Measurements from ENCODE around the gene DGKA. TPM values are rescaled to one million over a fixed set of nuclear protein-coding genes. Genes with fewer than 3 reads are reported as not detected.
A peak's percentile ranks its signal among the peaks of the same experiment; 100 is the strongest.

The DGKA gene
- total and polyA plus RNA-seq, 8 donors: 15.5 to 53.9 (median 23.4) TPM

DNA sequence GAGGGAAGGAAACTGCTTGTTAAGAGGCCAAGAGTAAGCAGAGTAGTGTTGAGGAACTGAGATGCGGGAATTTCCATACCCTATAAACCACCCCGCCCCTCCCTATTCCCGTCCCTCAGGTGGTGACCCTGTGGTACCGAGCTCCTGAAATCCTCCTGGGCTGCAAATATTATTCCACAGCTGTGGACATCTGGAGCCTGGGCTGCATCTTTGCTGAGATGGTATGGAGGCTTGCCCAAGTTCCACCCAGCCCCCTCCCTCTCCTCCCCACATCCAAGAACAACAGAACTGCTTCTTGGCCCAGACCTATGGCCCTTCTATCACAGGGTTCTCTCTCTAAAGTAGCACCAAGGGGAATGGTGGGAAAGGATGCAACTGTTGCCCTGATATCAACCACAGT lies 38.4 kb downstream of the DGKA start:
- DNase-seq (no peak), ATAC-seq (no peak), FAIRE-seq (no peak)
- no peaks in the 10 kb centered on the region for H3K9me3 ChIP-seq
- no peaks in the 10 kb centered on the region for H3K36me3 ChIP-seq
- peaks cover 0 to 11% (median 0%) of the 10 kb centered on the region in 3 donors for H3K4me1 ChIP-seq
- H3K27me3 ChIP-seq: no peaks in the 10 kb centered on the region
- intact Hi-C loops (cut with DNase I): no loop called here
- H3K4me3 ChIP-seq: no peak overlapping the region
- 86 to 90% methylated on average over 4 of the region's 4 CpGs for WGBS, 2 donors
- TF ChIP-seq CTCF (IDR thresholded peaks at IDR 0.05): no peak
- no peak overlapping the region for H3K27ac ChIP-seq

DNA sequence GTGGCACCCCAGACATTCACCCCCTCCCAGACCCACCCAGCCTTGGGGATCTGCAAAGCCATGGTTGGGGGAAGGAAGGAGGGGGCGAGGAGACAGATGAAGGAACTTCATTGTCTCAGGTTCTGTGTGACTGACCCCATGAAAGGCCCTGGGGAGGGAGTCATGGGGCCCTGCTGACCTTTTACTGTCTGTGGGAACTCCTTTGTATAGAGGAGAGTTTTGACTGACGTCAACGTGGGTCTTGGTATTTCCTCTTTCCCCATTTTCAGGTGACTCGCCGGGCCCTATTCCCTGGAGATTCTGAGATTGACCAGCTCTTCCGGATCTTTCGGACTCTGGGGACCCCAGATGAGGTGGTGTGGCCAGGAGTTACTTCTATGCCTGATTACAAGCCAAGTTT lies 39.8 kb downstream of the DGKA start:
- Histone ChIP-seq H3K4me3 (no peak overlapping the region), H3K9me3 (no peaks in the 10 kb centered on the region), H3K27me3 (no peaks in the 10 kb centered on the region), H3K27ac (no peak overlapping the region), H3K36me3 (no peaks in the 10 kb centered on the region), H3K4me1 (peaks cover 0 to 18% (median 0%) of the 10 kb centered on the region in 3 donors)
- TF ChIP-seq CTCF (IDR thresholded peaks at IDR 0.05): no peak
- intact Hi-C loops (cut with DNase I): no loop called here
- DNase-seq (no peak), ATAC-seq (no peak), FAIRE-seq (no peak)
- WGBS, 2 donors: 92 to 95% methylated on average over 7 of the region's 7 CpGs

DNA sequence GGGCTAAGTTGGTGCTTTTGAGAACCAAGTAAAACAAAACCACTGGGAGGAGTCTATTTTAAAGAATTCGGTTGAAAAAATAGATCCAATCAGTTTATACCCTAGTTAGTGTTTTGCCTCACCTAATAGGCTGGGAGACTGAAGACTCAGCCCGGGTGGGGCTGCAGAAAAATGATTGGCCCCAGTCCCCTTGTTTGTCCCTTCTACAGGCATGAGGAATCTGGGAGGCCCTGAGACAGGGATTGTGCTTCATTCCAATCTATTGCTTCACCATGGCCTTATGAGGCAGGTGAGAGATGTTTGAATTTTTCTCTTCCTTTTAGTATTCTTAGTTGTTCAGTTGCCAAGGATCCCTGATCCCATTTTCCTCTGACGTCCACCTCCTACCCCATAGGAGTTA lies 41.1 kb downstream of the DGKA start:
- no peaks in the 10 kb centered on the region for H3K27me3 ChIP-seq
- H3K36me3 ChIP-seq: no peaks in the 10 kb centered on the region
- peak overlapping the region in 2 of 4 donors; percentile 94 to 96 for H3K27ac ChIP-seq
- no peaks in the 10 kb centered on the region for H3K9me3 ChIP-seq
- ATAC-seq (no peak), DNase-seq (no peak), FAIRE-seq (no peak)
- H3K4me3 ChIP-seq: no peak overlapping the region
- WGBS, 2 donors: 54% methylated on average over 3 of the region's 3 CpGs
- intact Hi-C loops (cut with DNase I): no loop called here
- TF ChIP-seq CTCF (IDR thresholded peaks at IDR 0.05): no peak
- H3K4me1 ChIP-seq: peaks cover 0 to 19% (median 0%) of the 10 kb centered on the region in 3 donors

DNA sequence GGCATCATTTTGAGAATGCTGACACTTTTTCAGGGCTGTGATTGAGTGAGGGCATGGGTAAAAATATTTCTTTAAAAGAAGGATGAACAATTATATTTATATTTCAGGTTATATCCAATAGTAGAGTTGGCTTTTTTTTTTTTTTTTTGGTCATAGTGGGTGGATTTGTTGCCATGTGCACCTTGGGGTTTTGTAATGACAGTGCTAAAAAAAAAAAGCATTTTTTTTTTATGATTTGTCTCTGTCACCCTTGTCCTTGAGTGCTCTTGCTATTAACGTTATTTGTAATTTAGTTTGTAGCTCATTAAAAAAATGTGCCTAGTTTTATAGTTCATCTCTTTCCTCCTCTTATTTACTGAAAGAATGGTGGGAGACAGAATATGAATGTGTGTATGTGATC lies 41.5 kb downstream of the DGKA start:
- H3K27ac ChIP-seq: peak overlapping the region in 3 of 4 donors; percentile 78 to 96 (median 94)
- no peaks in the 10 kb centered on the region for H3K36me3 ChIP-seq
- TF ChIP-seq CTCF (IDR thresholded peaks at IDR 0.05): no peak
- 7 to 12% methylated on average over 1 of the region's 1 CpG for WGBS, 2 donors
- no peaks in the 10 kb centered on the region for H3K27me3 ChIP-seq
- peaks cover 0 to 18% (median 0%) of the 10 kb centered on the region in 3 donors for H3K4me1 ChIP-seq
- ATAC-seq (no peak), DNase-seq (no peak), FAIRE-seq (no peak)
- H3K9me3 ChIP-seq: no peaks in the 10 kb centered on the region
- intact Hi-C loops (cut with DNase I): no loop called here
- peak overlapping the region in 2 of 4 donors; percentile 48 to 53 for H3K4me3 ChIP-seq

DNA sequence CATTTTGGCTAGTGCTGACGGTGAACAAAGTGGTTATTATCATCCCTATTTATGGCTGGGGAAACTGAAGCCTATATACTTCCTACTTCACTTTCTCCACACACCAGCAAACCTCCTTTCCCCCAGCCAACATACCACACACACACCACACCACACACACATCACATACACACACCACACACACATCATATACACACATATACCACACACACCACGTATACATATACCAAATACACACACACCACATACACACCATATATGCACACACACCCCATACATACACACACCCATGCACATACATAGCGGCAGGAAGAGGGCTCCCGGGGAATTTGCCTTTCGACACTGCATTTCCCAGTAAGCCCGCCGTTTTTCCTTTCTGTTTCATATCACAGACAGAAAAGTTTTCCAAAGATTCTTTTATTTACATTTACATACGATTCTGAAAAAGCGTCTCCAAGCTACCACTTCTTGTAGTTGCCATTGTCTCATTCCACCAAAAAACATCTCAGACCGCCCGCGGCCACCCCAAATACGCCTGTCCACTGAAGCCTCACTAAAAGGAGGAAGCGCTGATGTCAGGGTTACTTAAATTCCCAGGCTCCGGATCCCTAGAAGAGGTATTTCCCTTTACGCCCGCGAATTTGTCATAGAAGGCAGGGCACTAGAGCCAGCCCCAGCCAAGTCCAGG lies 42.1 kb downstream of the DGKA start:
- H3K9me3 ChIP-seq: no peaks in the 10 kb centered on the region
- ATAC-seq (peak in 2 of 4 donors; percentile 2 to 4), DNase-seq (peak in 1 of 6 donors; percentile 24), FAIRE-seq (no peak)
- no peaks in the 10 kb centered on the region for H3K36me3 ChIP-seq
- peaks cover 0 to 15% (median 0%) of the 10 kb centered on the region in 3 donors for H3K4me1 ChIP-seq
- peak overlapping the region; percentile 78 to 96 (median 88) for H3K27ac ChIP-seq
- intact Hi-C loops (cut with DNase I): no loop called here
- no peaks in the 10 kb centered on the region for H3K27me3 ChIP-seq
- WGBS, 2 donors: 1% methylated on average over 18 of the region's 18 CpGs
- H3K4me3 ChIP-seq: peak overlapping the region; percentile 15 to 53 (median 40)
- no peak for TF ChIP-seq CTCF (IDR thresholded peaks at IDR 0.05)

Data from pancreas (tissue), 10 donors.